ENCODE measurements around the gene PAK1.

PAK1 gene

GRCh38 chr11:77374611-77375031 is 99.3 kb downstream of the PAK1 start:
- no peak overlapping the region for H3K4me3 ChIP-seq (replicated peaks in 1 of 2; ENCODE audit: low read depth in 2 of 2, low read length in 2 of 2)
- TF ChIP-seq CTCF (IDR thresholded peaks at IDR 0.05; ENCODE audit: low read depth, low read length), result no peak
- DNase-seq (ENCODE audit: low read depth in 2 of 2), result peak in 1 of 2 donors; percentile 58

- no peak for DNase-seq (ENCODE audit: low read depth in 2 of 2)
- no peak overlapping the region for H3K4me3 ChIP-seq (replicated peaks in 1 of 2; ENCODE audit: low read depth in 2 of 2, low read length in 2 of 2)
- no peak for TF ChIP-seq CTCF (IDR thresholded peaks at IDR 0.05; ENCODE audit: low read depth, low read length)
Measured at GRCh38 chr11:77374108-77374507, 99.8 kb downstream of the PAK1 start.

- no peak overlapping the region for H3K4me3 ChIP-seq (replicated peaks in 1 of 2; ENCODE audit: low read depth in 2 of 2, low read length in 2 of 2)
- no peak for DNase-seq (ENCODE audit: low read depth in 2 of 2)
- TF ChIP-seq CTCF (IDR thresholded peaks at IDR 0.05; ENCODE audit: low read depth, low read length), result no peak
Measured at GRCh38 chr11:77372726-77373125, 101.2 kb downstream of the PAK1 start.

- no peak overlapping the region for H3K4me3 ChIP-seq (replicated peaks in 1 of 2; ENCODE audit: low read depth in 2 of 2, low read length in 2 of 2)
- no peak for DNase-seq (ENCODE audit: low read depth in 2 of 2)
- no peak for TF ChIP-seq CTCF (IDR thresholded peaks at IDR 0.05; ENCODE audit: low read depth, low read length)
Measured at GRCh38 chr11:77371646-77372045, 102.2 kb downstream of the PAK1 start.

GRCh38 chr11:77370217-77370616 is 103.7 kb downstream of the PAK1 start:
- no peak for DNase-seq (ENCODE audit: low read depth in 2 of 2)
- TF ChIP-seq CTCF (IDR thresholded peaks at IDR 0.05; ENCODE audit: low read depth, low read length), result no peak
- H3K4me3 ChIP-seq (replicated peaks in 1 of 2; ENCODE audit: low read depth in 2 of 2, low read length in 2 of 2), result no peak overlapping the region

- DNase-seq (ENCODE audit: low read depth in 2 of 2), result peak; percentile 29 to 56
- no peak for TF ChIP-seq CTCF (IDR thresholded peaks at IDR 0.05; ENCODE audit: low read depth, low read length)
- H3K4me3 ChIP-seq (replicated peaks in 1 of 2; ENCODE audit: low read depth in 2 of 2, low read length in 2 of 2), result no peak overlapping the region
Measured at GRCh38 chr11:77361184-77361583, 112.7 kb downstream of the PAK1 start.

GRCh38 chr11:77359481-77359880 is 114.4 kb downstream of the PAK1 start:
- no peak overlapping the region for H3K4me3 ChIP-seq (replicated peaks in 1 of 2; ENCODE audit: low read depth in 2 of 2, low read length in 2 of 2)
- DNase-seq (ENCODE audit: low read depth in 2 of 2), result no peak
- no peak for TF ChIP-seq CTCF (IDR thresholded peaks at IDR 0.05; ENCODE audit: low read depth, low read length)

Data from cardiac fibroblast (primary cell).